Measurements from ENCODE around the gene KCNE2.
"Not testable (repeated sequence)": the region's sequence is repeated elsewhere in the genome, so short reads cannot be mapped to it uniquely, and the experiment has no call there.

KCNE2 gene

GRCh38 chr21:34383138-34383537 lies 19.3 kb downstream of the KCNE2 start:
- DNase-seq; intact Hi-C loops (cut with DNase I): not testable (repeated sequence)

GRCh38 chr21:34383724-34384415 lies 20.1 kb downstream of the KCNE2 start:
- intact Hi-C loops (cut with DNase I); DNase-seq: not testable (repeated sequence)

- intact Hi-C loops (cut with DNase I): not testable (repeated sequence)
These were observed 36.7 kb downstream of the KCNE2 start for GRCh38 chr21:34400522-34400921.

GRCh38 chr21:34404742-34405141 lies 40.9 kb downstream of the KCNE2 start:
- intact Hi-C loops (cut with DNase I); DNase-seq: not testable (repeated sequence)

More at GRCh38 chr21:34400522-34400921, 36.7 kb downstream of the KCNE2 start:
- not testable (repeated sequence) for DNase-seq

GRCh38 chr21:34405686-34406085 lies 41.9 kb downstream of the KCNE2 start:
- DNase-seq; intact Hi-C loops (cut with DNase I): not testable (repeated sequence)

- DNase-seq; intact Hi-C loops (cut with DNase I): not testable (repeated sequence)
These were observed 42.3 kb downstream of the KCNE2 start for GRCh38 chr21:34406102-34406501.

GRCh38 chr21:34406676-34407075 lies 42.9 kb downstream of the KCNE2 start:
- DNase-seq; intact Hi-C loops (cut with DNase I): not testable (repeated sequence)

GRCh38 chr21:34407294-34407693 lies 43.5 kb downstream of the KCNE2 start:
- intact Hi-C loops (cut with DNase I); DNase-seq: not testable (repeated sequence)

GRCh38 chr21:34417448-34418077 lies 53.8 kb downstream of the KCNE2 start:
- DNase-seq; intact Hi-C loops (cut with DNase I): not testable (repeated sequence)

Measured in head of caudate nucleus (tissue), 42 donors.